Measurements from ENCODE around the gene MAP7D3.
"Not testable (repeated sequence)": the region's sequence is repeated elsewhere in the genome, so short reads cannot be mapped to it uniquely, and the experiment has no call there.

The MAP7D3 gene

DNA sequence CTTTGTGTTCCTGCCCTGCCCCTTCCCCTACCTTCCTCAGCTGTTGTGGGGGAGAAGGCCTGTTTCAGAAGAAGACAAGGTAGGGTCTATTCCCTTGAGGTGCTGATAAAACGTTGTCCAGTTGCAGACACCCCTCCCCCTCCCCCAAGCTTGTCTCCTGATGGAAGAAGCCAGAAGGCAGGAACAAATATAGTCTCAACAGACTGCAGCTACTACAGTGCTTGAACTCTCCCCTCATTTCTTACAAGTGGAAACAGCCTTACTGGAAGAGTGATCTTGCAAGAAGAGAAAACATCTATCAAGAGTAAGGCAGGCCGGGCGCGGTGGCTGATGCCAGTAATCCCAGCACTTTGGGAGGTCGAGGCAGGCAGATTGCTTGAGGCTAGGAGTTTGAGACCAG lies 11.0 kb upstream of the MAP7D3 start:
- no peak for ATAC-seq (replicated peaks)

DNA sequence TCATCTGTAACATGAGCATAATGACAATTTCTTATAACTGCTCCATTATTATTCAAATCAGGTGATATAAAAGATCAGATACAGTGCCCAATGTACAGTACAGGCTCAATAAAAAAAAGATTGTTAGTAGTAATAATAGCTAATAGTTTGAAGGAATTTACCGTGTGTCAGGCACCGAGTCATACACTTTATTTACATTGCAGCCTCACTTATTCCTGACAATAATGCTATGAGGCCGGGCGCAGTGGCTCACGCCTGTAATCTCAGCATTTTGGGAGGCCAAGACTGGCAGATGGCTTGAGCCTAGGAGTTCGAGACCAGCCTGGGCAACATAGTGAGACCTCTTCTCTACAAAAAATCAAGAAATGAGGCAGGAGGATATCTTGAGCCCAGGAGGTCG lies 10.1 kb upstream of the MAP7D3 start:
- DNase-seq = no peak
- Mint-ChIP-seq H3K4me3 (no peak overlapping the region), H3K27me3 (peaks cover 0 to 7% of the 10 kb centered on the region in 2 donors), H3K9me3 (no peaks in the 10 kb centered on the region), H3K36me3 (no peaks in the 10 kb centered on the region), H3K4me1 (peaks cover 0 to 3% of the 10 kb centered on the region in 2 donors), H3K27ac (no peak overlapping the region)
- ATAC-seq (replicated peaks) = no peak

More for the DNA sequence above, 11.0 kb upstream of the MAP7D3 start:
- Mint-ChIP-seq H3K27me3 (peaks cover 0 to 1% of the 10 kb centered on the region in 2 donors), H3K36me3 (no peaks in the 10 kb centered on the region), H3K4me1 (peaks cover 0 to 3% of the 10 kb centered on the region in 2 donors), H3K27ac (no peak overlapping the region), H3K9me3 (no peaks in the 10 kb centered on the region), H3K4me3 (no peak overlapping the region)
- DNase-seq = no peak

DNA sequence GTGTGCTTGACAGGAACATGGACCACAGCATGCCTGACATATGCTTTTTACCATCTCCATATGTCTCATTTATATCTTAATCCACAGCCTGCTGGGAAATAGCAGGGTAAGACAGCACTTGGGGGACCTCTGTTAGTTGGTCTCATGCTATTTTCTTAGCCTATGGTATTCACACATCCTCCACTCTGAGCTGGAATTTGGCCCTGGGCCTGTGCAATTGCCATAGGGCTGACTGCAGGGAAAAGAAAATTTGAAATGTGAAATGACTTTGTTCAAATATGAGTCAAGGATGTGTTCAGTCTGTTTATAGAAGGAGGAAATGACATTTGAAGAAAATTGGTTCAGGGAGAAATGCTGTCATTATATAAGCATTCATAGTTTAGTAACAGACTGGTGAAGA lies 9.6 kb upstream of the MAP7D3 start:
- ATAC-seq (replicated peaks) = no peak
- H3K27ac Mint-ChIP-seq = no peak overlapping the region
- H3K9me3 Mint-ChIP-seq = no peaks in the 10 kb centered on the region
- no peak overlapping the region for H3K4me3 Mint-ChIP-seq
- H3K36me3 Mint-ChIP-seq = no peaks in the 10 kb centered on the region
- peaks cover 0 to 3% of the 10 kb centered on the region in 2 donors for H3K4me1 Mint-ChIP-seq
- no peak for DNase-seq
- H3K27me3 Mint-ChIP-seq = peaks cover 0 to 7% of the 10 kb centered on the region in 2 donors

DNA sequence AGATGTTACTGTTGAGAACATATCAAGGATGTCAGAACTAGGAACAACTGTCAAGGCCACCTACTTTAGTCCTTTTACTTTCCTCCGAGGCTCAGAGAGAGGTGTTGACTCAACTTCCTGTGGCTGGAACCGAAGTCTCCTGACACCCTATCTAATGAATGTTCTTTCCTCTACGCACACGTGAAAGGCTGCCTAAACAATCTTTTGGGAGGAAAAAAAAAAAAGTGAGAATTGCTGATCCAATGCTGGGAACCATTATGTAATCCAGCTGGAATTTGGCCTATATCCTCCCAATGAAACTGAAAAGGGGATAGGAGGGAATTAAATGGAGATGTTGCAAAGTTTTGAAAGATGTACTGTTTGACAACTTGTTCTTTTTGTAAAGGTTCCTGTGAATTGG lies 8.3 kb upstream of the MAP7D3 start:
- ATAC-seq (replicated peaks) = no peak
- peaks cover 0 to 7% of the 10 kb centered on the region in 2 donors for H3K27me3 Mint-ChIP-seq

DNA sequence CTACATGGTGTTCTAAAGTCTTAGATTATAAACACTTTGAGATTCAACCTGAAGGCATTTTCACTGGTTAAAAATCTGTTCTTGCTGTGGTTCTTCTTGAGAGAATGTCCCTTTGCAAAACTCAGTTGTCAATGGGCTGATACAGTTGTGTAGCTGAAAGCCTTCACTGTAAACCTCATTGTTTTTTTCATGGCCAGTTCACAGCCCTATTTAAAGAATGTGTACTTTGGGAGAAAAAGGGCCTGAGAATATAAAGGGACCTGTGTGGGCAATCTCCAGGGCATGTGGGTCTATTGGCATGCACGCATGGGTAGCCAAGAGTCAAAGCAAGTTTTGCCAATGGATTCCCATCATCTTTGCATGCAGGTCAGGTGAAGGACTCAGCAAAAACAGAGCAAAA lies 7.8 kb upstream of the MAP7D3 start:
- Mint-ChIP-seq H3K9me3 (no peaks in the 10 kb centered on the region), H3K4me3 (no peak overlapping the region), H3K36me3 (no peaks in the 10 kb centered on the region), H3K4me1 (peaks cover 0 to 3% of the 10 kb centered on the region in 2 donors), H3K27ac (no peak overlapping the region), H3K27me3 (peaks cover 0 to 7% of the 10 kb centered on the region in 2 donors)
- DNase-seq (no peak), ATAC-seq (replicated peaks) (no peak)

More for the DNA sequence above, 8.3 kb upstream of the MAP7D3 start:
- no peaks in the 10 kb centered on the region for H3K9me3 Mint-ChIP-seq
- H3K4me1 Mint-ChIP-seq = peaks cover 0 to 3% of the 10 kb centered on the region in 2 donors
- DNase-seq = no peak
- no peaks in the 10 kb centered on the region for H3K36me3 Mint-ChIP-seq
- H3K27ac Mint-ChIP-seq = no peak overlapping the region
- H3K4me3 Mint-ChIP-seq = no peak overlapping the region

DNA sequence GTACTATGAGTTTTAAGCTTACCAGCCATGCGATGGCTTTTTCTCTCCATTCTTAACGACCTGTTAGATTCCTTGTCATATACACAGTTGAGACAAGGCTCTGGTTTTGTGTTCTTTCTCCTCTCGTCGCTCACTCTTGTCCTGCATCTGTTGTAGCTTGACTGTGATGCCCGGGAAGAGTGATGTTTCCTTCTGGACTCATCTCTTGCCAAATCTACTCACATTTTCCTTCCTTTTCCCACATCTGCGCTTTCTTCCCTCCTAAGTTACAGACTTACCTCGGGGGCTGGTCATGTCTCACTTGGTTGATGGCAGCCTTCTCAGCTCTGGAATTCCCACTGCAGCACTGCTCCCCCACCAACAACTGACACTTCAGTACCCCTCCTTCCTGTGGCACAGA lies 4.8 kb upstream of the MAP7D3 start:
- ATAC-seq (replicated peaks) (no peak), DNase-seq (no peak)
- Mint-ChIP-seq H3K27ac (peak overlapping the region; percentile 4), H3K27me3 (peaks cover 0 to 7% of the 10 kb centered on the region in 2 donors), H3K4me3 (no peak overlapping the region), H3K36me3 (no peaks in the 10 kb centered on the region), H3K9me3 (no peaks in the 10 kb centered on the region), H3K4me1 (peaks cover 0 to 3% of the 10 kb centered on the region in 2 donors)

DNA sequence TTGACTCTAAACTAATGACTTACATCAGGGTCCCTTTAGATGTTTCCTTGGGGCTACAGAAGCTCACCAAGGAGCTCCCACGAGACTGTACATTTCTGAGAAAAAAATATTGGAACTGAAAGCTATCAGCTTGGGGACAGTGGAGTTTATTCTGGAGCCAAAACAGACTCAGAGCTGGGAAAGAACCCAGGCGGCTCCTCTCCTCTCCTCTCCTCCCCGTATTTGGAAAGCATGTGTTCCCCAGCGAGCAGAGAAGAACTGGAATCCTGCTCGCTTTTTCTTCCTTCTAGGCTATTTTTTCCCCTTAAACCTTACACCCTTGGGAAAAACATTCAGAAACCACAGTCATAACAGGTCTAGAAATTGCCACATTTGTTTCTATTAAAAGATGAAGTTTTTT lies 4.3 kb upstream of the MAP7D3 start:
- H3K36me3 Mint-ChIP-seq = no peaks in the 10 kb centered on the region
- peaks cover 0 to 7% of the 10 kb centered on the region in 2 donors for H3K27me3 Mint-ChIP-seq
- H3K27ac Mint-ChIP-seq = no peak overlapping the region
- no peaks in the 10 kb centered on the region for H3K9me3 Mint-ChIP-seq
- no peak for ATAC-seq (replicated peaks)
- H3K4me3 Mint-ChIP-seq = no peak overlapping the region
- H3K4me1 Mint-ChIP-seq = peaks cover 0 to 3% of the 10 kb centered on the region in 2 donors
- no peak for DNase-seq

DNA sequence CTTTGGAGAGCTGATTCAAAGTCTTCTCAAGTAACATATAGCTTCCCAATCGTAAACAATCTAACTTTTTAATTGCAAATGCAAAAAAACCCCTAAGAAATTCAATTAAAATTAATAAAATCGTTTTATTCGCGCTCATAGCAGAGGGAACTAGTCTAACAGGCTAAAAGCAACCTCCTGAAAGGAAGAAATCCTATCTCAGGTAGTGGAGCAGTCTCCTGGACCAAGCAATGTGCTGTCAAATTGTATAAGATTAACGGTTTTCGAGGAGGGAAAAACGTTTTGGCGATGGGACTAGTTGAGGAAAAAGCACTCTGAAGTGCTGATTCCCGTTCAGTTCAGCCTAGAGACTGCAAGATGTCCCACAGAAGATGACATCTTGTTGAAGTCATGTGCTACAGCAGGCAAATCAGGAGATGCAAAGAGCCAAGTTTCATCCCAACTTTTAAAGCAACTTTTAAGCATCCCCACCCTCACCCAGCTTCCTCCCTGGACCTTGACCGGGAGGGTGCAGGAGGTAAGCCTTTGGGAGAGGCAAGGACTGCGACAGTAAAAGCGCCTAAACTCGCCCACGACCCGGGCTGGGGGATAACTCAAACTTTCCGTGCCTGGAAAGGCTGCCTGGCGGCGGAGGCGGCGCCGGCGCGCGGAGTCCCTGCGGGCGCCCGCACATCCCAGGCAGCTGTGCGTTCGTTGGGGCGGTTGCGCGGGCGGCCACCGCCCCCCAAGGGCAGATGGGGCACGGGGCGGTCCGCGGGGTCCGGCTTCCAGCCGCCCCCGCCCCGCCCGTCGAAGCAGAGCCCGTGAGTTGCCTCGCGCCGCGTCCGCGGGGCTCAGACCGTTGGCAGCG lies 784 bp downstream of the MAP7D3 start:
- no peak for DNase-seq
- Mint-ChIP-seq H3K9me3 (no peaks in the 10 kb centered on the region), H3K4me3 (peak overlapping the region; percentile 69 to 93), H3K27me3 (no peaks in the 10 kb centered on the region), H3K36me3 (no peaks in the 10 kb centered on the region), H3K4me1 (peaks cover 2 to 10% of the 10 kb centered on the region in 2 donors), H3K27ac (peak overlapping the region; percentile 42)
- peak; percentile 44 to 56 for ATAC-seq (replicated peaks)

DNA sequence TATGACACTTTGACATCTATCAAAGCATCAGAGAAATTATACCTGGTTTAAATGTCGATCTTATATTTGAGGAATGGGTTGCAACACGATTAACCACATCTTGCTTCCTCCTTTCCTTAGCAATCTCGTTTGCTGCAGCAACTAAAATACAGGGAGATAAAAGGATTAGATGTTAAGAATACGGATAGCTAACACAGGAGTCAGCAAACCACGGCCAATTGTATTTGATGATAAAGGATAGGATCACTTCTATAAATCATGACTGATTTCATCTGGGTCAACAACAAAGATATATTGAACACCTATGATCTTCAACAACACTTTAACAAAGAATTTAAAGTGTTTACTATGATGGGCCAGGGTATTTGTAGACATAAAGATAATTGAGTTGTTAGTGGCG lies 5.0 kb downstream of the MAP7D3 start:
- H3K4me3 Mint-ChIP-seq = no peak overlapping the region
- no peak overlapping the region for H3K27ac Mint-ChIP-seq
- peaks cover 2 to 10% of the 10 kb centered on the region in 2 donors for H3K4me1 Mint-ChIP-seq
- H3K27me3 Mint-ChIP-seq = peaks cover 0 to 13% of the 10 kb centered on the region in 2 donors
- no peak for ATAC-seq (replicated peaks)
- no peak for DNase-seq
- H3K9me3 Mint-ChIP-seq = no peaks in the 10 kb centered on the region
- H3K36me3 Mint-ChIP-seq = peaks cover 16 to 19% of the 10 kb centered on the region in 2 donors

DNA sequence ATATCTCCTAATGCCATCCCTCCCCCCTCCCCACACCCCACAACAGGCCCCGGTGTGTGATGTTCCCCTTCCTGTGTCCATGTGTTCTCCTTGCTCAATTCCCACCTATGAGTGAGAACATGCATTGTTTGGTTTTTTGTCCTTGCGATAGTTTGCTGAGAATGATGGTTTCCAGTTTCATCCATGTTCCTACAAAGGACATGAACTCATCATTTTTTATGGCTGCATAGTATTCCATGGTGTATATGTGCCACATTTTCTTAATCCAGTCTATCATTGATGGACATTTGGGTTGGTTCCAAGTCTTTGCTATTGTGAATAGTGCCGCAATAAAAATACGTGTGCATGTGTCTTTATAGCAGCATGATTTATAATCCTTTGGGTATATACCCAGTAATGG lies 13.4 kb downstream of the MAP7D3 start:
- not testable (repeated sequence) for ATAC-seq (replicated peaks); H3K27me3 Mint-ChIP-seq; H3K4me3 Mint-ChIP-seq; H3K9me3 Mint-ChIP-seq; H3K27ac Mint-ChIP-seq; H3K4me1 Mint-ChIP-seq; DNase-seq
- H3K36me3 Mint-ChIP-seq = peaks cover 16 to 17% of the 10 kb centered on the region in 2 donors

DNA sequence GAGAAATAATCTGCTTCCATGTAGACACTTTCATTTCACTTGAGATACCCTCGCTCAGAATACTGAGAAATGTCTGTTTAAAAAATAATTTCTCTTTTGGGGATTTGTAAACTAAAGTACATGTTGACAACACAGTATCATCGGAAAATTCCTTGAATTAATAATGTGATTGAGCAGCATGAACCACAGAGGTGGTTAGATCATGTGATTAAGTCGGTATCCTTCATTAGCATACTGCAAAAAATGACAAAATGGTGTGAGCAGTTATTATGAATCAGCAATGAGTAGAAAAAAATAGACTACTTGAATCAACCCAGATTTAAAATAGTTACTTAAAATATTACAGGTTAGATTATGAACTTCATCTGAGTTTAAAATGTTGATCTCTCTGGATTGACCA lies 14.1 kb downstream of the MAP7D3 start:
- peaks cover 10 to 12% of the 10 kb centered on the region in 2 donors for H3K36me3 Mint-ChIP-seq
- H3K27ac Mint-ChIP-seq = no peak overlapping the region
- H3K4me3 Mint-ChIP-seq = no peak overlapping the region
- DNase-seq (no peak), ATAC-seq (replicated peaks) (no peak)
- no peaks in the 10 kb centered on the region for H3K9me3 Mint-ChIP-seq
- no peaks in the 10 kb centered on the region for H3K27me3 Mint-ChIP-seq
- no peaks in the 10 kb centered on the region for H3K4me1 Mint-ChIP-seq

DNA sequence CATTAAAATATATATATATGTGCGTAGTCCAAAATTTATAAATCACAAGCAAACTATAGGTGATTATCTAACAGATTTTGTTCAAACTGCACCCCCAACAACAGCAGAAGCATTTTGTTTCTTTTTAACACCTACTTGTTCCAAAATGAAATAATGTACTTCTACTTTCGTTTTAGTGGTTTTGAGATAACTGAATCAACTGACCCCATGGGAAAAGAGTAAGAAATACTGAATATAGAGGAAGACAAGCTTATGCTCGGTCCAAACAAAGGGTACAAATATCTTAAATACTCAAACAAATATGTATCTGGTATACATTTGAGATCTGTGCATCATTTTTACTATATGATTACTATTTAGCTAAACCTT lies 22.4 kb downstream of the MAP7D3 start:
- Mint-ChIP-seq H3K36me3 (peaks cover 20 to 28% of the 10 kb centered on the region in 2 donors), H3K4me1 (peaks cover 5 to 15% of the 10 kb centered on the region in 2 donors), H3K4me3 (peak overlapping the region; percentile 10 to 47), H3K27ac (peak overlapping the region; percentile 37), H3K9me3 (no peaks in the 10 kb centered on the region), H3K27me3 (no peaks in the 10 kb centered on the region)
- ATAC-seq (replicated peaks) (peak in 1 of 2 donors; percentile 55), DNase-seq (no peak)

DNA sequence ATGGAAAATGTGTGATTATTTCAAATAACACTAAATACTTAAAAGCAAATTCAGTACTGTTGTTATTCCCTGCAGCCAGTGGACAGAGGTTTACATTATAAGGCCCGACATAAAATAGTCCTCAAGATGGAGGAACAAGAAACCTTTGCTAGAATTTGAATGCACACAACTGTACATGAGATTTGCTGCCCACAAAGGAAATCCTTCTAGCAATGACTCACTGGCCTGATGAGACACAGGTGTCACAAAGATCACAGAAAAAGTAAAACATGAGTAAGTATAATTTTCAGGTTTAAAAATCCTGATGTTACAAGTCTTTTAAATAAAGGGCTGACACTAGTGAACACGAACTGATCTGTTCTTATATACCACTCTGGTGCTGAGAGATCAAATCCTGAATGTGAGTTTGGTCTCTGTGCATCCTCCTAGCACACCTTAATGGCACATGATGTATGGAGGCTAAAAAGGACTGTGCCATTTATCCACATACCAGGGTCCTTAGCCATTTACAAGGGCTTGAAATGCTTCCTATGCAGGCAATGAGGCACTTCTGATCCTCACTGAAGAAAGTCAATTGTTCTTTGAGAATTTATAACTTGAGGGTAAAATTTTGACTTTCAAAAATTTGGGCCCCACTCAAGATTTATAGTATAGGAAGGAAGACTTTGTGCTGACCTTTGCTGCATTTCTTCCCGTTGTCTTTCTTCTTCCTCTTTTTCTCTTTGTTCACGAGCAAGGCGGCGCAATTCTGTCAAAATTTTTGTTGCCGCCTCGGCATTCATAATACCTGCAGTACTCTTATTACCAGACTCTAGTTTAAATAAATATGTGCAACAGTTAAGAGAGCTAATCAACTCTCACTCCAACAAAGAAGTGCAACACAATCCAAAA lies 23.0 kb downstream of the MAP7D3 start:
- Mint-ChIP-seq H3K4me3 (peak overlapping the region; percentile 10 to 29), H3K27me3 (no peaks in the 10 kb centered on the region), H3K9me3 (no peaks in the 10 kb centered on the region), H3K36me3 (peaks cover 19 to 31% of the 10 kb centered on the region in 2 donors), H3K27ac (no peak overlapping the region), H3K4me1 (peaks cover 5 to 15% of the 10 kb centered on the region in 2 donors)
- ATAC-seq (replicated peaks) (peak; percentile 47 to 58), DNase-seq (no peak)

DNA sequence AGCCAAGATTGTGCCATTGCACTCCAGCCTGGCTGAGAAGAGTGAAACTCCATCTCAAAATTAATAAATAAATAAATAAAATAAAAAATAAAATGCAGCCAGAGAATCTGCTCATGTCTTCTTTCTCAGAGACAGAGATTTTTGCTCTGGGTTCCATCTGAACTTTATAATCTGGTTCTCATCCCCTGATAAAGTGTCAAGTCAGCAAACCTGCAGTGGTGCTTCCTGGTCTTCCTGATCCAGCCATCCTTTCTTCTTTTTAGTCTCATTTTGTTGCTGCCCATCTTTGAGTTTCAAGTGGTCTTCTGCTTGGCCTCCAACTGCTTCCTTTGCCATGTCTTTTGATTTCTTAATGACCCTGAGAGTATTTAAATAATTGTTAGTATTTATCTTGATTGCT lies 24.1 kb downstream of the MAP7D3 start:
- Mint-ChIP-seq H3K4me3 (no peak overlapping the region), H3K9me3 (no peaks in the 10 kb centered on the region), H3K27ac (no peak overlapping the region), H3K27me3 (no peaks in the 10 kb centered on the region), H3K36me3 (peaks cover 18 to 31% of the 10 kb centered on the region in 2 donors), H3K4me1 (peaks cover 5 to 15% of the 10 kb centered on the region in 2 donors)
- ATAC-seq (replicated peaks) (no peak), DNase-seq (no peak)
